ENCODE data around the gene PICK1.

The PICK1 gene

GRCh38 chr22:38049812-38050619 is 7.2 kb upstream of the PICK1 start:
- TF ChIP-seq, protein P1, sequence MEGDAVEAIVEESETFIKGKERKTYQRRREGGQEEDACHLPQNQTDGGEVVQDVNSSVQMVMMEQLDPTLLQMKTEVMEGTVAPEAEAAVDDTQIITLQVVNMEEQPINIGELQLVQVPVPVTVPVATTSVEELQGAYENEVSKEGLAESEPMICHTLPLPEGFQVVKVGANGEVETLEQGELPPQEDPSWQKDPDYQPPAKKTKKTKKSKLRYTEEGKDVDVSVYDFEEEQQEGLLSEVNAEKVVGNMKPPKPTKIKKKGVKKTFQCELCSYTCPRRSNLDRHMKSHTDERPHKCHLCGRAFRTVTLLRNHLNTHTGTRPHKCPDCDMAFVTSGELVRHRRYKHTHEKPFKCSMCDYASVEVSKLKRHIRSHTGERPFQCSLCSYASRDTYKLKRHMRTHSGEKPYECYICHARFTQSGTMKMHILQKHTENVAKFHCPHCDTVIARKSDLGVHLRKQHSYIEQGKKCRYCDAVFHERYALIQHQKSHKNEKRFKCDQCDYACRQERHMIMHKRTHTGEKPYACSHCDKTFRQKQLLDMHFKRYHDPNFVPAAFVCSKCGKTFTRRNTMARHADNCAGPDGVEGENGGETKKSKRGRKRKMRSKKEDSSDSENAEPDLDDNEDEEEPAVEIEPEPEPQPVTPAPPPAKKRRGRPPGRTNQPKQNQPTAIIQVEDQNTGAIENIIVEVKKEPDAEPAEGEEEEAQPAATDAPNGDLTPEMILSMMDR (IDR thresholded peaks at IDR 0.05; ENCODE audit: low read depth, low read length), result no peak
- TF ChIP-seq, protein P2, sequence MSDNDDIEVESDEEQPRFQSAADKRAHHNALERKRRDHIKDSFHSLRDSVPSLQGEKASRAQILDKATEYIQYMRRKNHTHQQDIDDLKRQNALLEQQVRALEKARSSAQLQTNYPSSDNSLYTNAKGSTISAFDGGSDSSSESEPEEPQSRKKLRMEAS (IDR thresholded peaks at IDR 0.05; ENCODE audit: low read depth, low read length), result no peak
- no peak for TF ChIP-seq POLR2A (IDR thresholded peaks at IDR 0.05; ENCODE audit: extremely low read depth, insufficient read length)
- TF ChIP-seq MYC (IDR thresholded peaks at IDR 0.05; ENCODE audit: low read depth, low read length), result no peak
- no peak overlapping the region for H3K4me3 ChIP-seq (ENCODE audit: low read depth, low read length)
- no peak for DNase-seq (ENCODE audit: low read depth)

DNA sequence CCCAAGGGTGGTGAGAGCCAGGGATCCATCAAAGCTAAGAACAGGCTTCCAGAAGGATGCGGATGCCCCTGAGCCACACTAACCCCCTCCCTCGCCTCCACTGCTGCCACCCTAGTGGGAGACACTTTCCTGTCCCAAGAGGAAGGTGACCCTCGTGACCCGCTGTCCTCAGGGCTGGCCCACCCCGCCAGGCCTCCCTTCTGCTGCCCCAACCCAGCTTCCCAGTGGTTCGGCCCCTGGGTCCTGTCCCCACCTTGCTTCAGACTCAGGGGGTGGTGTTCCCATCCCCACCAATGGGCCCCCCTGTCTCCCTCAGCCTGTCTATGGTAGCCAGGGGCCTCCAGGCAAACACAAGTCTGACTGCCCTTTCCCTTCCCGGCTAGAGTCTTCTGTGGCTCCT is 6.5 kb upstream of the PICK1 start:
- TF ChIP-seq, protein P2 (IDR thresholded peaks at IDR 0.05; ENCODE audit: low read depth, low read length), result no peak
- TF ChIP-seq POLR2A (IDR thresholded peaks at IDR 0.05; ENCODE audit: extremely low read depth, insufficient read length), result no peak
- no peak for TF ChIP-seq MYC (IDR thresholded peaks at IDR 0.05; ENCODE audit: low read depth, low read length)
- TF ChIP-seq, protein P1 (IDR thresholded peaks at IDR 0.05; ENCODE audit: low read depth, low read length), result no peak
- no peak overlapping the region for H3K4me3 ChIP-seq (ENCODE audit: low read depth, low read length)
- DNase-seq (ENCODE audit: low read depth), result no peak

- H3K4me3 ChIP-seq (ENCODE audit: low read depth, low read length), result no peak overlapping the region
- TF ChIP-seq, protein P1 (IDR thresholded peaks at IDR 0.05; ENCODE audit: low read depth, low read length), result no peak
- no peak for TF ChIP-seq POLR2A (IDR thresholded peaks at IDR 0.05; ENCODE audit: extremely low read depth, insufficient read length)
- TF ChIP-seq, protein P2 (IDR thresholded peaks at IDR 0.05; ENCODE audit: low read depth, low read length), result no peak
- TF ChIP-seq MYC (IDR thresholded peaks at IDR 0.05; ENCODE audit: low read depth, low read length), result no peak
- no peak for DNase-seq (ENCODE audit: low read depth)
Observed at GRCh38 chr22:38051261-38051660, 5.9 kb upstream of the PICK1 start.

GRCh38 chr22:38051900-38052862 is 5.0 kb upstream of the PICK1 start:
- peak; percentile 78 for DNase-seq (ENCODE audit: low read depth)
- TF ChIP-seq, protein P1 (IDR thresholded peaks at IDR 0.05; ENCODE audit: low read depth, low read length), result peak; percentile 73
- TF ChIP-seq POLR2A (IDR thresholded peaks at IDR 0.05; ENCODE audit: extremely low read depth, insufficient read length) (no peak), MYC (IDR thresholded peaks at IDR 0.05; ENCODE audit: low read depth, low read length) (peak; percentile 82)
- TF ChIP-seq, protein P2 (IDR thresholded peaks at IDR 0.05; ENCODE audit: low read depth, low read length), result peak; percentile 81
- no peak overlapping the region for H3K4me3 ChIP-seq (ENCODE audit: low read depth, low read length)

- TF ChIP-seq MYC (IDR thresholded peaks at IDR 0.05; ENCODE audit: low read depth, low read length) (no peak), POLR2A (IDR thresholded peaks at IDR 0.05; ENCODE audit: extremely low read depth, insufficient read length) (no peak)
- TF ChIP-seq, protein P2 (IDR thresholded peaks at IDR 0.05; ENCODE audit: low read depth, low read length), result no peak
- TF ChIP-seq, protein P1 (IDR thresholded peaks at IDR 0.05; ENCODE audit: low read depth, low read length), result no peak
- H3K4me3 ChIP-seq (ENCODE audit: low read depth, low read length), result no peak overlapping the region
- no peak for DNase-seq (ENCODE audit: low read depth)
Observed at GRCh38 chr22:38062791-38063190, 5.6 kb downstream of the PICK1 start.

Measured in NB4 (cell line).